Activated CD4-positive, alpha-beta T cell treated with anti-CD3 and anti-CD28 coated beads, Interleukin-10, Interleukin-2, amounts not matched to agents 100 ng/mL and 50 ng/mL, durations not matched to agents 16 hours and 8 hours (primary cell): ENCODE data around the gene KSR1.

ENCODE experiments used
- DNase-seq: peaks from one replicate; pipeline ENCODE4 v3.0.0-alpha.2; 2020

Gene KSR1

DNA sequence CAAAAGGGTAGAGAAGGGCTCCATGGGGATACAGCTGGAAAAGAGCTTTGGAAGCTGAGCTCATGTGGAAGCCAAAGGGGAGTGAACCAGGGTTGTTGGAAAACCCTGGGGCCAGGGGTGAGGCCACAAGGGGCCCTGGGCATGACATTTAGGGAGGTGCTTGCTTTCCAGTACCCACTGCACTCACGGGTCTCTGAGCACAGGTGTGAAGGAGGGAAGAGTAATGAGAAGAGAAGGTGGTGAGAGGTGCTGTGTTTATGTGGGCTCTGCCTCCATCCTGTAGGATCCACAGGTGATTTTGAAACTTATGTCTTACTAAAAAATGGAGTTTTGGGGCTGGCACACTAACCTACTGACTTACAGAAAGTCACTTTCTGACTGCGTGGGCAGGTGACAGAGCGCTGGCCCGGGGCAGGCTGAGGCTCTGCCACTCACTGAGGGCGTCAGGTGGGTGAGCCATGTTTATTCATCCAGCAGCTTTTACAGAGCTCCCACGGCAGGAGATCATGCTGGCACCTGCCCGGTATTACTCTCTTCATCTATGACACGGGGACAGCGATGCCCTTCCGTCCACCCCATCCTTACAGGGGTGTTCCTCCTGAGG is 18.9 kb downstream of the KSR1 start:
- DNase-seq = peak; percentile 83

DNA sequence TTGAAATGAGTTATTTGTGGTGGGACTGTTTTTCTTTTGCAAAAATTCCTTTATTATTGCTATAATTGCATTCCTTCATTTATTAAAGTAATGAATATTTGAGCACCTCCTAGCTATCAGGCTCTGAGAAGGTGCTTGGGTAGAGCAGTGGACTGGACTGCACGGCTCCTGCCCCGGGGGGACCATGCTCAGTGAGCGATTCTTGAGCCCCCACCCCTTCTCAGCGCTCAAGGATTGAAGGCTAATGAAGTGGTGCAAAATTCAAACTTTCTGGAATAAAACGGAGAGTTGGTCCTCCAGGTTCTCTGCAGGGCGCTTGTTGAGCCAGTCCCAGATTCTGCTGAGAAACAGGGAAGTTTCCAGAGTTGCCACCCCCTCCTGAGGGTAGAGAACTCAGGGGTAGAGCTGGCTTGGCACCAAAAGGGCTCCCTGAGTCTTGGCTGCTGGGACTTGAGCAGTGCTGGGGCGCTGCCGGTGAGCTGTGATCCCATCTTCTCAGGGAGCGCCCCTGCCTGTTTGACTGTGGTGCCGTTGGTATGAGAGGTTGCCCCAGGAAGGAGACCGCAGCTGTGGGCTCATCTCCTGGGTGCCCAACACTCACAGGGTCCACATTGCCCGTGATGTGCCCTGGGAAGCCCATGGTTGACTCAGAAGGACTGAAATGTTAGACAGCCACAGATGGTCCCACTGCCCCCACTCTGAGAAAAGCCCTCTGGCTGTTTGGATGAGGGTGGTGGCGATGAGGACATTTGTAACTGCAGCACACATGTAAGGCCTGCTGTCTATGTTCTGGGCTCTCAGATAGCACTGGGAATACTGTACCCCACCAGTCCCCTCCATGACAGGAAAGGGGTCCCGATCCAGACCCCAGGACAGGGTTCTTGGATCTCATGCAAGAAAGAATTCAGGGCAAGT is 20.0 kb downstream of the KSR1 start:
- no peak for DNase-seq

DNA sequence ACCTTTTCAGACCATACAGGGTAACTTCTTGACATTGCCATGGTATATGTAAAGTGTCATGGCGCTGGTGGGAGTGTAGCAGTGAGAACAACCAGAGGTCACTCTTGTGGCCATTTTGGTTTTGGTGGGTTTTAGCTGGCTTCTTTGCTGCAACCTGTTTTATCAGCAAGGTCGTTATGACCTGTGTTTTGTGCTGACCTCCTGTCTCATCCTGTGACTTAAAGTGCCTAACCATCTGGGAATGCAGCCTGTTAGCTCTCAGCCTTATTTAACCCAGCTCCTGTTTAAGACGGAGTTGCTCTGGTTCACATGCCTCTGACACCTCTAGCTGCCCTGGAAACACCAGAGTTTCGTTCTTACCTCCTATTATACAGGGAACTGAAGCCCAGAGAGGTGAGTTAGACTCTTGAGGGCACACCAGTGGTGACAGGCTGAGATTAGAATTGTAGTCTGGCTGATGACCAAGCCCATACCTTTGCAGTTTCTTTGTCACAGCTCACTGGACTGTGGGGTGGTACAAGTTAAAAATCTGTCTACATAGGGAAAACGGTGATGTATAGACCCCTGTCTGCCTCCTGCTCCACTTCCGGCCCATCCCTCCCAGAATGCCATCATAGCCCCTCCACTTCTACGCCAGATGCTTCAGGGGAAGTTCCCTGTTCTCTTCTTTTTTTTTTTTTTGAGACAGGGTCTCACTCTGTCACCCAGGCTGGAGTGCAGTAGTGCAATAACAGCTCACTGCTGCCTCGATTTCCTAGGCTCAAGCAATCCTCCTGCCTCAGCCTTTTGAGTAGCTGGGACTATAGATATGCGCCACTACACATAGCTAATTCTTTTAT is 21.0 kb downstream of the KSR1 start:
- DNase-seq = peak; percentile 50

DNA sequence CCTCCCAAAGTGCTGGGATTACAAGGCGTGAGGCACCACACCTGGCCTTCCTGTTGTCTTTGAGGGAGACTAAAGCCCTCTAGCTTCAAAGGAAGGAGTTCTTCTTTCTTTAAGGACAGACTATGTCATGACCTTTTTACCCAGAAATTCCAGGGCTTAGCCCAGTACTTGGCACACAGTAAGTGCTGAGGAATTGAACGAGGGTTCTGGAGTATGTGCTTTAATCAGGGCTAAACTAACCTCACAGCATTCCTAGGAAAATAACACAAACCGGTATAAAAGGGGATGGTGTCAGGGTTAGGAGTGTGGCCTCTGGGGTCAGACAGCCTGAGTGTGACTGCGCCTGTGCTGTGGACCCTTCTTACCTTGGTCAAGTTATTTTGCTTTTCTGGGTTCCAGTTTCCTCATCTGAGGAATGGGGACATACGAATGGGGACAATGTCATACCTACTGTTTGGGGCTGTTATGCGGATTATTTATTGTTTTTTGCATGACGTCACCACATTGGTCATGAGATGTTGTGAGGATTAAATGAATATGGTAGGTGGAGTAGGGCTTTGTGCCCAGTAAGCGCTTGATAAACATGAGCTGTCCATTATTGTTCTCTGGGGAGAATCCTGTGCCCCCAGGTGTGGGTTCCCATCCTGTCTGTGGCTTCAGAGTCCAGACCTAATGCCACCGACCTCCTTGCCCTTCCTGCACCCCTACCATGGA is 21.9 kb downstream of the KSR1 start:
- DNase-seq = no peak

DNA sequence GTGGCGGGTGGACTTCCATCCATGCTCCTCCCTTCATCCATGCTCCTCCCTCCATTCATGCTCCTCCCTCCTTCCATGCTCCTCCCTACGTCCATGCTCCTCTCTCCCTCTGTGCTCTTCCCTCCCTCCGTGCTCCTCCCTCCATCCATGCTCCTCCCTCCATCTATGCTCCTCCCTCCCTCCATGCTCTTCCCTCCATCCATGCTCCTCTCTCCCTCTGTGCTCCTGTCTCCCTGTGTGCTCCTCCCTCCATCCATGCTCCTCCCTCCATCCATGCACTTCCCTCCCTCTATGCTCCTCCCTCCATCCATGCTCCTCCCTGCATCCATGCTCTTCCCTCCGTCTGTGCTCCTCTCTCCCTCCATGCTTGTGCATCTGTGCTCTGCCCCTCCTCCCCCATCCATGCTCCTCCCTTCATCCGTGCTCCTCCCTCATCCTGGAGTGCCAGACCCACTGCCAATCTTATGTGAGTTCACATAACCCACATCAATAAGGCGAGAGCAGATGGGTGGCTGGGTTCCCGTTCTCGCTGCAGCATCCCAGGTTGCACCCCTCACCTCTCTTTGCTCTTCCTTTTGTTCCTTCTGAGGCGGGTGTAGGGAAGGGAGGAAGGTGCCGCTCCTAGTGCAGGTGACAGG is 22.8 kb downstream of the KSR1 start:
- DNase-seq = no peak

DNA sequence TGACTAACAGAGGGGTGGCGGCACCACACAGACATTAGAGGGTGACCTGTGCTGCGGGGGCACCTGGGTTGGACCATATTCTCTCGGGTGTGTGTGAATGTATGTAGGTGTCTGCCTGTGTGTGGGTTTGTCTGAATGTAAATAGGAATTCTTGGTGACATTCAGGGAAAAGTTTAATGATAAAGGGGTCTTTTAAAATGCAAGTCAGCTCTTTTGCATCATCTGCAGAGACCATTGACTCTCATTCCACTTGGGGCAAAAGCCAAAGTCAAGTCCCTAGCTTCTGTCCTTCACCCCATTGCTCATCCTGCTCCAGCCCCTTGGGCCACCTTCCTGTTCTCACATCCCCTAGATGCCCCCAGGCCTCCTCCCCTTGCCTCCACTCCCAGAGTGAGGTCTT is 23.6 kb downstream of the KSR1 start:
- no peak for DNase-seq

DNA sequence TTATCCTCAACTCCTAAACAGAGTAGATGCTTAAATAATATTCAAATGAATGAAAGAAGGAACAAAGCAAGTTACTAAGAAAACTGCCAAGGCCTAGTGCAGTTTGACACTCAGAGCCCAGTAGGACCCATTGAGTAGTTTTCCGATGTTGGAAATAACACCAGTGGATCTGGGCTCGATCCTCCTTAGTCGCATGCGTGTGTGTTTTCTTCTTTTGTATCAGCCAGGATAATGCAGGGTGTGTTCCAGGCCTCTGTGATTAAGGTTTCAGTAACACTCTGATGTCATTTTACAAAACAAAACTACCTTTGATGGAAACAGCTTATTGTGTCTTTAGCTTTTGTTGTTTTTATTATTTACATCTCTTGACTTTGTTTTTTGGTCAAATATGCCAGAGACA is 24.5 kb downstream of the KSR1 start:
- DNase-seq = no peak

DNA sequence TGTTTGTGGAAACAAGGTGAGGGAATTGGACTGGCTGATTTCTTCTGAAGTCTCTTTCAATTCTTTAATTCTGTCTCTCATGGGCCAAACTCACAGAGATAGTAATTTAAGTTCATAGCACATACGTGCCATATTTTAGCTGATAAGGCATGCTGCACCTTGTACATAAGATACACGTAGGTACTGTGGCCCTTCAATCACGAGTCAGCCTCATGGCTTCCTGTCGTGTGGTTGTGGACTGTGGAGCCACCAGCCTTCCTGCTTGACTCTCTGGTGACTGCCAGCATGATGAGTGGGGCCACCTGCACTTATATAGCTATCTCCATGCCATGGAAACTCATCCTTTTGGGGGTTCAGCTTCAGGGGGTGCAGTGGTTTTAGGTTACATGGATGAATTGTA is 25.1 kb downstream of the KSR1 start:
- peak; percentile 82 for DNase-seq

DNA sequence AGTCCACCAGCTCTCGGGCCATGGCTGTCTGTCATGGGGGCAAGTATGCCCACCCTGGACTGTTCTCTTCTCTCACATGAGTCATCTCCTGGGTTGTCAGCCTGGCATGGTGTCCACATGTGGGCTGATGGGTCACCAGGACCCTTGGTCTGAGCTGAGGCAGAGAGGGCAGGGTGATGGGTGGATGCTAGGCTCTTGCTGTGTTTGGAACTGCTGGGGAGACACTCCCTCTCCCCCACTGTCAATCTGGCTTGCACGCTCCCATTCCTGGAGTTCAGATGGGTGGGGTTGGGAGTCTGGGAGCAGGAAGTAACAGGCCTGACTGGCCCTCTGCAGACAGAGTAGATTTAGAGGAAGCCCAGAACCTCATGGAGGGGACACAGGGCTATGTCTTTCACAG is 28.9 kb downstream of the KSR1 start:
- DNase-seq = no peak

DNA sequence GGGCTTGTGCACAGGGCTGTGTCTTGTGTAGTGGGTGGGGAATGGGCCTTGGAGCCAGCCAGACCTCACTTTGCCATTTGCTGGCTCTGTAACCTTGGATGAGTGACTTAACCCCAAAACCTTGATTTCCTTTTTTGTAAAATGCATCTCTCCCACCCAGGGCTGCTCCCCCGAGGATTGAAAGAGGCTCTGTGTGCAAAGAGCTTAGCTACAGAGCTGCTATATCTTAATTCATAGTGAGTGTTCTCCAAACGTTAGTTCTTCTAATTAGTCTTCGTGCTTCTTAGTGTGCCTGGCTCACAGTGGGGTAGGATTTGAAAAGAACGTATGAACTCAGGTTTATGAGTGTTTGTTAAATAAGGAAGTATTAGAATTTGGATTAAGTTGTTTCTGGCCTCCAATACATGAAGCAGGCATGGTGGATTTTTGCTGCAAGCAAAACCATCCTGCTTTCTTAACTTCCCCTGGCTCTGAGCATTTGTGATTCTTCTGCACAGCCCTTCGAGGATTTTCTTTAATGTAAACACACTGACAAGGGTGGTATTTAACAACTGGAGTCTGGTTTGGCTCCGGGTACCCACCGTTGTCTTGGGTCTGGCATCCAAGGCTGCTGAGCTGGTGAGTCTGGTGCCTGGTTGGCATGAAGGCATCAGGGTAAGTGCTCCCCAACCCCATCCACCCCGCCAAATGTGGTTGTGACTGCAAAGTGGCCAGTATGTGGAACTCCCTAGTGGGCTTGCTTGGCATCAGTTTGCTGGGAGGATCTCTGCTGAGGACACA is 29.7 kb downstream of the KSR1 start:
- DNase-seq = no peak

DNA sequence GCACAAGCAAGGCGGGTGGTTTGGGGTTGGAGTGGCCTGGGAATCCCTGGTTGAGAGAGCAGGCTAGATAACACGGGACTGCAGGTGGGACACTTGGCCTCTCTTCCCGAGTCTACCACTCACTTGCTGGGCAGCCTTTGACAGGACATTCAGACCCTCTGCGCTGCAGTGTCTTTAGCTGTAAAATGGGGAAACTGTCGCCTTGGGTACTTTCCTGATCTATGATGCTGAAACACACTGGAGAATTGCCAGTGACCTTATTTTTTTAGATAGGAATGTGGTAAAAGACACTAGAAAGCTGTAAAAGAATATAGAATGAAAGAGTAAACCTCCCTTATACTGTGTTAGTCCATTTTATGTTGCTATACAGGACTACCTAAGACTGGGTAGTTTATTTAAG is 30.5 kb downstream of the KSR1 start:
- DNase-seq = no peak

DNA sequence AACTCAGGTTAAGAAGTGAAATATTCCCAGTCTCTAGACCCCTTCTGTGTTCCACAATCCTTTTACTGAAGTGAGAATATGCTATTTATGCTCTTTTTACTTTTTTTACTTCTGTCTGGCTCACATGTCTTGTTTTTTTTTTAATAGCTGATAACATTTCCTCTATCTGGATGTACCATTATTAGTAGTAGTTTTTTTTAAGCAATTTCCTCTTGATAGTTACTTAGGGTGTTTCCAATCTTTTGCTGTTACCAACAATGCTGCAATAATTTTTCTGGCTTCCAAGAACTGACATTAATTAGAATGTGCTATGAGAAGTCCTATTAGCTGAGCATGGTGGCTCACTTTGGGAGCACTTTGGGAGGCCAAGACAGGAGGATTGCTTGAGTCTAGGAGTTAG is 32.0 kb downstream of the KSR1 start:
- DNase-seq = no peak

DNA sequence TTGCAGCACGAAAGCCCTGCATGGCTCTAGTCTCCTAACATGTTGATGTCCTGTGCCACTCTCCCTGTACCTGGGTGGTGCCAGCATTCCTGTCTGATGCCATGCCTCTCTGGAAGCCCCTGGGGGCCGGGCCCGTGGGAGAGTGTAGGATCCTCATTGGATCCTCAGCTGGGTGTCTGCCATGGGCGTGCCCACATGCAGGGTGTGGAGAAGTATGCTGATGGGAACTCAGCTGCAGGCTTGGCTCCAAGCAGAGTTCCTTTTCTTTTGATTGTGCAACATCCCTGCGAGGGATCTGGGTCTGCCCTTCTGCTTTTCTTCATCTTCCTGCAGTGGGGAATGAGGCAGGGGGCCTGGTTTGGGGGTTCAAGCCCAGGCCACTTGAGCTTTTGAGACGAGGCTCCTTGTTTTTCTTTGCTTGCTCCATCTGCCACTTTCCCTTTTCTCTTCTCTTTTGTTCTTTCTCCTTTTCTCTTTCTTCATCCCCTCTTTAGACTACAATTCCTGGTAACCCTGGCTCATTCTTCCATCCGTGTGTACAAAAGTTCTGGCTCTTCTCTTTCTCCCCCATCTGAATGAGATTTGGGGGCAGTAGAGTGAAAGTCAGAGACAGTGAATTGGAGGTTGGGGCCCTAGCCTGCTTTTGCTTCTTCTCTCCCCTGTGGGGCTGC is 32.9 kb downstream of the KSR1 start:
- DNase-seq = no peak

DNA sequence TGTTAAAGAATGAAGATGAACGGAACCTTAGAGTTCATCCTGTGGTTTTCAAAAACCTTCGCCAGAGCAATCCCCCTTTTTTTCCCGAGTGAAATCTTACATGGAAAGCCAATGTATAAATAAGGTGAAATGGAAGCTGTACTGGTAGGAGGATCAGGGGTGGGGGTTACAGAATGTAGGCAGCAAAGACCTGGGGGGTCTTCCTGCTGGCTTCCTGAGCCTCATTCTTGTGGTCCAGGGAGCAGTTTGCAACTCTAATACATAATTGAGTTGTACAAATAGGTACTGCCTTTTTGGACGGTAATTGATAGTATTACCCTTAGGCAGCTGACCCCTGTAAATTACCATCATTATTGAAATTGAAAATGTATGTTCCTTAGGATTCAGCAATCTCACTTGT is 34.1 kb downstream of the KSR1 start:
- DNase-seq = no peak

DNA sequence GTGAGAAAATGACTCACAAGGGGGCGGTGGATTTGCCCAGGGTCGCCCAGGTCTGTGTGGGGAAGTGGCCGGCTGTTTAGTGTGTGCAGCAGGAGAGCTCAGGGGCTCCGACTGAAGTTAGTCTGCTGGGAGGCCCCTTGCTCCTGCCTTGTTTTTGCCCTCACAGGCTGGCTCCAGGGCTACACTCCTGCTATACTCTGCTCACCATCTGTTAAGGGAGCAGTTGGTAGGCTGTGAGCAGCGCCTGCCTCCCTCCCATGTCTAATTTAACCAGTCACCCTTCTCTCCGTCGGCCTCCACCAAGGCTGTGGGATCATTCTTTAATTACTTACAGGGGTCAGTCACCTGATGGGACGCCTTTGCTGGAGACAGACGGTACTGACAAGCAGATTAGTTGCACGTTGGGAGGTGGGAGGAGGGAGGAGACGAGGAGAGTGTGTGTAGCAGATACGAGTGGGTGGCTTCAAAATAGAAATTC is 35.5 kb downstream of the KSR1 start:
- no peak for DNase-seq

DNA sequence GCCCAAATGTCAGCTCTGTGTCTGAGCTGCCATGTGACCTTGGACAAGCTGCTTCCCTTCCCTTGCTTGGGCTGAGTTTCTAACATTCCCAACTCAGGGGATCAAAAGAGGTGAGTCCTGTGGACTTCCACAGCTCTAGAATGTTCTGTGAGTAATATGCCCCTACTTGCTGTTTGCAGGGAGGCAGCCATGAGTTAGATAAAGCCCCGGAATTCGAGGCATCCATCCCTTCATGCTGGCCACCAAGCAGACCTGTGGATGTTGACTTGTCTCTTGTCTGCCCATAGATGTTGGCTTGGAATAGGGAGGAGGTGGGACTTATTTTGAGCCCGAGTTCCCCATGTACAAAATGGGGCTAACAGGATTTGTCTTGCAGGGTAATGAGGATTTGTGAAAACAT is 36.2 kb downstream of the KSR1 start:
- no peak for DNase-seq

DNA sequence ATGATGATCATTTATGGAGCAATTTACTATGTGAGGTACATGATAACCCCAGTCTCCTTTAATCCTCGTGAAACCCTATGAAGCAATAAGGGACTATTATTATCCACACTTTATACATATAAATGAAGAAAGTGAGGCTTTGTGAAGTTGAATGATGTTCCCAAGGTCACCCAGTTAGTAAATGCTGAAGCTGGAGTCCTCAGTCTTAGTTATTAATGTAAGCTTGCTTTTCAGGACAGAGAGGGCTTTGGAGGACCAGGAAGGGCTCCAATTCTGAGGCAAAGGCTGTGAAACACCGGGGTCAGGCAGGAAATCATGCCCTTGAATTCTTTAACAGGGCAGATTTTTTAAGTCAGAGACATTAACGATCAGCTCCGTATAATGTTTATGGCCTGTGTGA is 36.8 kb downstream of the KSR1 start:
- no peak for DNase-seq

DNA sequence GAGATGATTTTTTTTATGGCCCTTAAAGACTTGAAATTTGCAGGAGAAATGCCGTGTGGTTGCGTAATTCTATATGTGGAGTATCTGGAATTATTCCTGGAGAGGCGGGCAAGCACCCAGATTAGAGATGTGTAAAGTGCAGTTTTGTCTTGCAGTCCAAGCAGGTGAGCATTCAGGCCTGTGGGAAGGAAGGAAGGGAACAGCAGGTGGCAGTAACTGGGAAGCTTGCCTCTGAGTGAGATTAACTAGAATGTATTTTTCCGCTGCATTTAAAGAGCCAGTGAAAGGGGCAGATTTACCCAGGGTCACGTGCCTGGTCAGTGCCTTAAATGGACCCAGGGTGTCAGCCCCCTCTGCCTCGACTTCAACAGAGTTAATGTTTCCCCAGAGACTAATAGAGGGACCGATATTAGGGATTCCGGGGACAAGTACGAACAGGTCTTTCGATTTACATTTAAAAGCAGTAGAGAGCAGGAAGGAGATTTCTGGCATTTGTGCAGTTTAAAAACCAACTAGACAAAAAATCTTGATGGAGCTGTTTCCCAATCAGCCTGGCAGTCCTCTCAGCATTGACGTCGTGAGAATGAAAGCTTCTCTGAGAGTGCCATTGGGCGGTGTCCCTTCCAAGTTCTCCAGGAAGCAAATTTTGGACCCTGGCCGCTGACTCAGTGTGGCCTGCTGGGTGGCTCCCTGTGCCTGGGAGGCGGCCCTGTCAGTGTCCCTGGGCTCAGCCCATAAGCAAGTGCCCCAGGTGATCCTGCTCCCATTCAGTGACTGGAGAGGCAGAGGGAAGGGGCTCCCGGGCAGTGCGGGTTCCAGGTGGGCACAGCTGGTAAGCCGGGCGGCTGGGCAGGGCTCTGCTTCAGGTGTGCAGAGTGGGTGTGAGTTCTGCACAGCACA is 38.2 kb downstream of the KSR1 start:
- no peak for DNase-seq

DNA sequence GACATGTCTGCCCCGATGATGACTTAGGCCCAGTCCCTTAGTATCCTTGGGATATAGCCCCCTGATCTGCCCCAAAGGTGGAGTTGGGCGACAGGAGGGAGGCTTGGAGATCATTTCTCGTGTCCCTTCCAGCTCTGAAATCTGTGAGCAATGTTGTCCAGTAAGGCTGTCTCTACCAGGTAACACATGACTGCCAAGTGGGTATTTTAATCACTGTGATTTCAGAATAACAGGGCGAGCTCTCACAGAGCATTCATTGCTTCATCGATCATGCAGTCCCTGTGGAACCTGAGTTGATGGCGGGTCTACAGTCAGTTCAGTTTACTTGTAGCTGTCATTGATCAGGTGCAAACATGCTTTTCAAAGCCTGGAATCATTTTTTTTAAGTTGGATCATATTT is 39.2 kb downstream of the KSR1 start:
- DNase-seq = no peak

DNA sequence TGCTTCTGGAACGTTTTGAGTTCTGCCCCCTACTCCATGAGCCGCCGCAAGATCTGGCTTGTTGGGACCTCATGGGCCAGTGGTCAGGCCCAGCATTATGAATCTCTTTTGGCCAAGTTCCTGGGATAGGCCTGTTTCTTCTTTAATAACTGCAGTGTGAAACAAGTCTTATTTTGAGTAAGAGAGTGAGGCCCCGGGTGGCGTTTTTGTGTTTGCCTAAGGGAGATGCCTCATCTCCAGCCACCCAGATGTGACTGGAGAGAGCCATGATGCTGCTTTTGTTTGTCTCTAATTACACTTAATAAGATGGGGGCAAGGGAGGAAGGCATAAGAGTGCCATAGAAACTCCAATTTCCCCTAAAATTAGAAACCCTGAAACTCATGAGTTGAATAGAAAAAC is 39.8 kb downstream of the KSR1 start:
- peak; percentile 26 for DNase-seq
